CD4-positive, alpha-beta T cell treated with Interleukin-17A for 4 hours (primary cell): ENCODE measurements around the gene FGD2.

Experiments
- DNase-seq: peaks from one replicate; pipeline ENCODE4 v3.0.0-alpha.2; 2020; ENCODE audit warnings: mixed read lengths

The FGD2 gene

GRCh38 chr6:37005061-37005810, at the start of gene FGD2:
TSS of gene FGD2 (plus strand) at chr6:37005655. CDS start at chr6:37005818, 163 bp downstream.
- no peak for DNase-seq

GRCh38 chr6:36955671-36956445, 49.6 kb upstream of the FGD2 start:
- DNase-seq: peak; percentile 33

GRCh38 chr6:36956446-36956820, 49.0 kb upstream of the FGD2 start:
- no peak for DNase-seq

GRCh38 chr6:36957773-36958271, 47.6 kb upstream of the FGD2 start:
- DNase-seq: no peak

- DNase-seq: peak; percentile 1
Measured at GRCh38 chr6:36958775-36959554, 46.5 kb upstream of the FGD2 start.

- peak; percentile 0 for DNase-seq
Measured at GRCh38 chr6:36959555-36960250, 45.8 kb upstream of the FGD2 start.

GRCh38 chr6:36961441-36962435, 43.7 kb upstream of the FGD2 start:
- DNase-seq: peak; percentile 1

- DNase-seq: peak; percentile 86
Measured at GRCh38 chr6:36962874-36963273, 42.6 kb upstream of the FGD2 start.

- peak; percentile 57 for DNase-seq
Measured at GRCh38 chr6:36963451-36964290, 41.8 kb upstream of the FGD2 start.

GRCh38 chr6:36964349-36964748, 41.1 kb upstream of the FGD2 start:
- DNase-seq: peak; percentile 2

GRCh38 chr6:36964908-36965307, 40.5 kb upstream of the FGD2 start:
- DNase-seq: peak; percentile 2

- peak; percentile 2 for DNase-seq
Measured at GRCh38 chr6:36967301-36967700, 38.2 kb upstream of the FGD2 start.

- DNase-seq: peak; percentile 1
Measured at GRCh38 chr6:36967757-36968156, 37.7 kb upstream of the FGD2 start.

GRCh38 chr6:36968266-36968977, 37.0 kb upstream of the FGD2 start:
- no peak for DNase-seq

GRCh38 chr6:36969240-36969691, 36.2 kb upstream of the FGD2 start:
- no peak for DNase-seq

GRCh38 chr6:36969988-36970891, 35.2 kb upstream of the FGD2 start:
- DNase-seq: no peak

GRCh38 chr6:36970892-36971842, 34.3 kb upstream of the FGD2 start:
- DNase-seq: no peak
